HL-60/S4 (cell line): ENCODE measurements around the gene NAGK.
"Not testable (repeated sequence)": the region's sequence is repeated elsewhere in the genome, so short reads cannot be mapped to it uniquely, and the experiment has no call there.

Experiments used
- in situ Hi-C: fragments of 300-500 bp; cut with MboI; formaldehyde crosslinking; loops from 2 replicates; pipeline ENCODE4 v1.14.3; 2022; ENCODE audit warnings: low sequenced_read_pairs

The NAGK gene

DNA sequence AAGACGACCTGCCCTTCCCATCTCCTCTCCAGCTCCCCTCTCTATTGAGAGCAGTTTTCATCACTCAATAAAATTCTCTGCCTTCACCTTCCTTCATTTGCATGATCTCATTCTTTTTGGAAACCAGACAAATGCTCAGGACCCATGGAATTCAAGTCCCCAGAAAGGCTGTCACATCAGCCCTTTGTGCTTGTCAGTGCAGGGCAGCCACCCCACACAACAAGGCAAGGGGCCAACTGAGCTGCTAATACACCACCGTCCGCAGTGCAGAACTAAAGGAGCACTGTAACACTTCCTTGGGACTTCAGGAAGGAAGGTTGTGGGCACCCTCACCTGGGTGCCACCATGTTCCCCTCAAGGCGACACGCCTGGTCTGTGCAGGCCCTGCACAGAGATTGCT lies 35.4 kb downstream of the NAGK start:
- in situ Hi-C loops: no loop called here

DNA sequence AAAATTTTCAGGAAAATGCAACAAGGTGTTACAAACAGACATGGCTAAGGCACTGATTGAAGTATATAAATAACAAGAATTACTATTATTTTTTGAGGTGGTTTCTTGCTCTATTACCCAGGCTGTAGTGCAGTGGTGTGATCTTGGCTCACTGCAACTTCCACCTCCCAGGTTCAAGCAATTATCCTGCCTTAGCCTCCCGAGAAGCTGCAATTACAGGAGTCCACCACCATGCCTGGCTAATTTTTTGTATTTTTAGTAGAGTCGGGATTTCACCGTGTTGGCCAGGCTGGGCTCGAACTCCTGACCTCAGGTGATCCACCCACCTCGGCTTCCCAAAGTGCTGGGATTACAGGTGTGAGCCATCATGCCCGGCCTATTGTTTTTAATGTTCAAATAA lies 38.0 kb downstream of the NAGK start:
- in situ Hi-C loops: not testable (repeated sequence)

DNA sequence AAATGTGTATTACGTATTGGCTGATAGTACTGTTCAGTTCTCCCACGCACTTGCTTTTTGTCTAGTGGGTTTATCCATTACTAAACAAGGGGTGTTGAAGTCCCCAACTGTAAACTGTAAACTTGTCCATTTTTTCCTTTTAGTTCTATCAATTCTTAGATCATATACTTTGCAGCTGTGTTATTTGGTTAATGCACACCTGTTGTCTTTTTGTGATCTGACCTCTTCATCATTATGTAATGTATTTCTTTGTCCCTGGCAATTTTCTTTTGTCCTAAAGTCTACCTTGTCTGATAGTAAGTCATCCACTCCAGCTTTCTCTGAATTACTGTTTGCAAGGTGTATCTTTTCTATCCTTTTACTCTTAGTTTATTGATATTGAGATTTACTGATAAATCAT lies 39.6 kb downstream of the NAGK start:
- in situ Hi-C loops: no loop called here

DNA sequence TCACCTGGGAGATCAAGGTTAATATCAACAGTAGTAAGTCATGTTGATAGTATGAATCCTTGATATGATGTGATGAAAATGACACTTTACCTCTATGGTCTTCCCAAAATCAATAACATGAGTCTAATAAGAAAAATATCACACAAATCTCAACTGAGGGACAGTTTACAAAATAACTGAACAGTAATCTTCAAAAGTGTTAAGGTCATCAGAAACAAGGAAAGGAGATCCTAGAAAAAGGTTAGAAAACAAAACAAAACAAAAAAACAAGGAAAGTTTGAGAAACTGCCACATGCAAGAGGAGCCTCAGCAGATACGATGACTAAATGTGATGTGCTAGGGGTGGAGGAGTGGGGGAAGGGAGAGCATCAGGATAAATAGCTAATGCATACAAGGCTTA lies 45.4 kb downstream of the NAGK start:
- in situ Hi-C loops: no loop called here

DNA sequence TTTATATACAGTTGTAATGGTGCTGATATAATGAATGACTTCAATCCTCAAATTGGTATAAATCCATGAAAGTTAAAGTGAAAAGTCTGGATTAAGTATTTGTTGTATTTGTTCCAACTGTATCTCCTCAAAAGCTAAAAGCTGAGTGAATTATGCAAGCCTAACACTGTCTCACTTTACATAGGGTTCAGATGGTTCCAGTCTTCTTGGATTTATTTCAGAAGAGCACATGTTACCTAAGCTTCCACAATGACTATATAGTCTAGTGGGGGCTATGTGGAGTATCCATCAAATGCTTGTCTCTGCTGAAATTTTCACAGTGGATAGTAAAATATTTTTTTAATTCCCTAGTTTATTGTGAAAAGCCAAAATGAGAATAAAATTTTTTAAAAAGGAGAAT lies 48.6 kb downstream of the NAGK start:
- in situ Hi-C loops: no loop called here

DNA sequence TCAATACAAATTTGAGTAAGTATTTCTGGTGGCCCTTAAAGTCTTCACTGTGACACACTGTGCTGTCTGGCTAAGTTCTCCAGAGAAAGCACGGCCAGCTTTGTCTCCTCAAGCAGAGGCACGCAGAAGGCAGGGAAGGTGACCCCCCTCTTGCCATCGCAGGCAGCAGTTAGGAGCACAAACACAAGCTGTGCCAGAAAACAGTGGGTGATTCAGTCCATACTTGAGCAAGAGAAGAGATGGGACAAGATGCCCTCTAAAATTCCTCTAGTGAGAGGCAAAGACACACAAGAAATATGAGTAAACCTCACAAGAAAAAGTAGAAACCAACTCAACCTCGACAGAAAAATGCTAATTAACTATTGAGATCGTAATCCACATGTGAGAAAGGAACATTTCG lies 51.7 kb downstream of the NAGK start:
- in situ Hi-C loops: no loop called here

DNA sequence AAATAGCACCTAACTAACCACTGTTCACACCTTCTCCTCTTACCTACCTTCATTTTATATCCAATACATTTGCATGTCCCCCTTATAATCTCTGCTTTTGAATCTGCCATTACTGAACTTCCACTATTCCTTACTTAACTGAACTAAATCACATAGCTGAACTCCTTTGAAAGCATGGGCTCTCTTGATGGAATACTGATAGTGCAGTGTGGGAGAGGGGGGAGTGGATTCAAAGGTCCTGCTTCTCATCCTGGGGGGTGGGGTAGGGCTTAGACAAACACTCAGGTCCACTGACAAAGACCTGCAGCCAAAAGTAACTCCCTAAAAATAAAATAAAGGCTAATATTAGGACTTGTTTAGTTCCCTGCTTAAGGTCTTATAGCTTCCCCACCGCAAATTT lies 53.0 kb downstream of the NAGK start:
- in situ Hi-C loops: no loop called here

DNA sequence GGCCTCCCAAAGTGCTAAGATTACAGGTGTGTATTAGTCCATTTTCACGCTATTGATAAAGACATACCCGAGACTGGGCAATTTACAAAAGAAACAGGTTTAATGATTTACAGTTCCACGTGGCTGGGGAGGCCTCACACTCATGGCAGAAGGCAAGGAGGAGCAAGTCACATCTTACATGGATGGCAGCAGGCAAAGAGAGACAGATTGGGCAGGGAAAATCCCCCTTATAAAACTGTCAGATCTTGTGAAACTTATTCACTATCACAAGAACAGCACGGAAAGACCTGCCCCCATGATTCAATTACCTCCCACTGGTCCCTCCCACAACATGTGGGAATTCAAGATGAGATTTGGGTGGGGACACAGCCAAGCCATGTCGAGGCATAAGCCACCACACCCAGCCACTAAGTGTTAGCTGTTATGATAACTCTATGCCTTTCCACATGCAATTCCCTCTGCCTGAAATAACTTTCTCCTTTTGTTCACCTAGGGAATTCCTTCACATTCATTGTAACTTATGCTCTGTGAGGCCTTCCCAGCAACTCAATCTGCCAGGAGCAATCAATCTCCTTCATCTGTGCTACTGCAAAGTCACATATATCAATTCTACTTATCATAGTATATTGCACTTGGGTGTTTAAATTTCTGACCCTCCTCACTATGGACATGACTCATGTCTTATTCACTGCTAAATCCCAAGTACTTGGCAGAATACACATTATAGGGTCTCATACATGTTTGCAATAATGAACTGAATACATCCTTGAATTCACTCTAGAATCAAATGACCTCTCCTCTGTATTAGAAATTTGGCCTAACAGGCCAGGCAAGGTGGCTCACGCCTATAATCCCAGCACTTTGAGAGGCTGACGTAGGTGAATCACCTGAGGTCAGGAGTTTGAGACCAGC lies 54.2 kb downstream of the NAGK start:
- in situ Hi-C loops: no loop called here

DNA sequence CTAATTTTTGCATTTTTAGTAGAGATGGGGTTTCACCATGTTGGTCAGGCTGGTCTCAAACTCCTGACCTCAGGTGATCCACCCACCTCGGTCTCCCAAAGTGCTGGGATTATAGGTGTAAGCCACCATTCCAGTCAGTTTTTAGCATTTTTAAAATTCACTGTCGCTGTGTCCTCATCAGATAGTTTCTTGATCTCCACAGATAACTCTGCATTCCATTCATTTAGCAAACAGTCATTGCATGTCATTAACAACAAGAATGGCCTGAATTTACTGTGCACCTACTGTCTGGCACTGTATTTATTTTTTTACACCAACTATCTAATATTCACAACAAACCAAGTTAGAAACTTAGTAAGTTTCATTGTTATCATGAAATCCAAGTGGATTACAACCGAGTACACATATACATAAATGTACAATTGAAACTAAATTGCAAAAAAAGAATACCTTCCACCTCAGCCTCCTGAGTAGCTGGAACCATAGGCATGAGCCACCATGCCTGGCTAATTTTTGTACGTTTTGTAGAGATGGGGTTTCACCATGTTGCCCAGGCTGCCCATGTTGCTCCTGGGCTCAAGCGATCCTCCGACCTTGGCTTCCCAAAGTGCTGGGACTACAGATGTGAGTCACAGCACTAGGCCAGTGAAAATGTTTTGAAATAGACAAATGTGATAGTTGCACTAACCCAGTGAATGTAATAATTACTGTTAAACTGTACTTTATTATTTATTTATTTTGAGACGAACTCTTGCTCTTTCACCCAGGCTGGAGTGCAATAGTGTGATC lies 57.3 kb downstream of the NAGK start:
- in situ Hi-C loops: no loop called here

DNA sequence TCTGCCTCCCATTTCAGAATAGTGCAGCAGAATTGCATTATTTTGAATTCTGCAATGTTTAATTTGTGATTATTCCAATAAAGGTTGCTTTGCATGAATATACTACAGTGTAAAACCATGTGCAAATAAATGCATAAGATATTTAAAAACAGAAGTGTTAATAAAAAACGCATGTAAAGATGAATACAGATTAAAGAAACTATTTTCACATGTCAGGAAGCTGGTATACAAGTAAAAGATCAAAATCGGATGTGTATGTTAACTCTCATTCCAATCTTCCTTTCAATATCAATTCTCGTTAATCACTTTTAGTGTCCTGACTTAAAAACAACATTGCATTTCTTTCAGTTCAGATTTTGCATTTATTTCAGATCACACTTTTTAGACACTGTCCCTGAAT lies 58.5 kb downstream of the NAGK start:
- in situ Hi-C loops: no loop called here
